ENCODE measurements around the gene BCAS3.
"Not testable (repeated sequence)": the region's sequence is repeated elsewhere in the genome, so short reads cannot be mapped to it uniquely, and the experiment has no call there.

The BCAS3 gene

GRCh38 chr17:60803059-60803458, 125.4 kb downstream of the BCAS3 start:
- H3K27me3 ChIP-seq (replicated peaks; ENCODE audit: control insufficient read depth, insufficient read depth, low read length, poor library complexity, severe bottlenecking) = no peaks in the 10 kb centered on the region
- no peaks in the 10 kb centered on the region for H3K4me1 ChIP-seq (ENCODE audit: control insufficient read depth, insufficient read depth, low read length, poor library complexity, severe bottlenecking)
- H3K4me3 ChIP-seq (ENCODE audit: insufficient read depth, low read depth, low read length, poor library complexity, severe bottlenecking) = no peak overlapping the region
- H3K36me3 ChIP-seq (ENCODE audit: control insufficient read depth, insufficient read depth, low read length) = no peaks in the 10 kb centered on the region
- no peak overlapping the region for H3K27ac ChIP-seq (ENCODE audit: insufficient read depth, low read length, poor library complexity, severe bottlenecking)
- DNase-seq = no peak
- H3K9me3 ChIP-seq (ENCODE audit: control insufficient read depth, low read length) = no peaks in the 10 kb centered on the region

DNA sequence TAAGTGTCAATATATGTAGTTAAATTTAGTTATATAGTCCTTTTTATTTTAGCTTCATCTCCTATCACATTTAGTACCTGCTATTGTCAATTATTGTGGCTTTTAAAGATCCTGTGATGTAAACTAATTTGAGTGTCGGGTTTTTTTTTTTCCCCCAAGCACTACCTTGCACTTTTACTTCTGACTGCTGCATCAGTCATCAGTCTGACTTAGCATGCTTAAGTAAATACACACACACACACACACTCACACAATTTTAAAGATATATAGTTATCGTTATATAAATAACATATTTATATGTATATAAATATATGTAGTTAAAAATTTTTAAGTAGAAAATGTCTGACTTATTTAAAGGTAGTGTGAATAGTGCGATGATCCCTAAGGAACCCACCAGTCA, 127.2 kb downstream of the BCAS3 start:
- no peak for DNase-seq
- no peak overlapping the region for H3K27ac ChIP-seq (ENCODE audit: insufficient read depth, low read length, poor library complexity, severe bottlenecking)
- no peaks in the 10 kb centered on the region for H3K9me3 ChIP-seq (ENCODE audit: control insufficient read depth, low read length)
- no peaks in the 10 kb centered on the region for H3K27me3 ChIP-seq (replicated peaks; ENCODE audit: control insufficient read depth, insufficient read depth, low read length, poor library complexity, severe bottlenecking)
- H3K36me3 ChIP-seq (ENCODE audit: control insufficient read depth, insufficient read depth, low read length) = no peaks in the 10 kb centered on the region
- no peak overlapping the region for H3K4me3 ChIP-seq (ENCODE audit: insufficient read depth, low read depth, low read length, poor library complexity, severe bottlenecking)
- no peaks in the 10 kb centered on the region for H3K4me1 ChIP-seq (ENCODE audit: control insufficient read depth, insufficient read depth, low read length, poor library complexity, severe bottlenecking)

DNA sequence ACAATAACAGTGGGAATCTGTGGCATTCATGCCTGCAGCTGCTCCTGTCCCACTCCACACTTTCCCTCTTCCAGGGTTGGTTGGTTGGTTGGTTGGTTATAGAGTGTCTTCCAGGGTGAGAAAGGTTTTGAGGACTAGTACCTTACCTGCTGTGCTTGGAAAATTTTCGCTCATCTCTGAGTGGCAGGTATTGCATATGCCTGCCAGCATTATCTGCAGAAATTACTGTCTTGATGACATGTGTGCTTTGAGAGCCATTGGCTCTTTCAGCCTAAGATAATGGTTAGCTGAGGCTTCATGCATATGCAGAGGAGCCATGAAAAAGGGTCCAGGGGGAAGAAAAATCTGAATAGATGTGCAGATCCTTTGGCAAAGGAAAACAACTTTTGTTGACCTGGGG, 131.8 kb downstream of the BCAS3 start:
- no peak overlapping the region for H3K27ac ChIP-seq (ENCODE audit: insufficient read depth, low read length, poor library complexity, severe bottlenecking)
- H3K4me3 ChIP-seq (ENCODE audit: insufficient read depth, low read depth, low read length, poor library complexity, severe bottlenecking) = no peak overlapping the region
- H3K36me3 ChIP-seq (ENCODE audit: control insufficient read depth, insufficient read depth, low read length) = no peaks in the 10 kb centered on the region
- no peaks in the 10 kb centered on the region for H3K9me3 ChIP-seq (ENCODE audit: control insufficient read depth, low read length)
- no peaks in the 10 kb centered on the region for H3K4me1 ChIP-seq (ENCODE audit: control insufficient read depth, insufficient read depth, low read length, poor library complexity, severe bottlenecking)
- H3K27me3 ChIP-seq (replicated peaks; ENCODE audit: control insufficient read depth, insufficient read depth, low read length, poor library complexity, severe bottlenecking) = no peaks in the 10 kb centered on the region
- DNase-seq = no peak

DNA sequence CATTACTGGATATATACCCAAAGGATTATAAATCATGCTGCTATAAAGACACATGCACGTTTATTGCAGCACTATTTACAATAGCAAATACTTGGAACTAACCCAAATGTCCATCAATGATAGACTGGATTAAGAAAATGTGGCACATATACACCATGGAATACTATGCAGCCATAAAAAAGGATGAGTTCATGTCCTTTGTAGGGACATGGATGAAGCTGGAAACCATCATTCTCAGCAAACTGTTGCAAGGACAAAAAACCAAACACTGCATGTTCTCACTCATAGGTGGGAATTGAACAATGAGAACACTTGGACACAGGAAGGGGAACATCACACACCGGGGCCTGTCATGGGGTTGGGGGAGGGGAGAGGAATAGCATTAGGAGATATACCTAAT, 137.3 kb downstream of the BCAS3 start:
- not testable (repeated sequence) for H3K4me1 ChIP-seq (ENCODE audit: control insufficient read depth, insufficient read depth, low read length, poor library complexity, severe bottlenecking); H3K27ac ChIP-seq (ENCODE audit: insufficient read depth, low read length, poor library complexity, severe bottlenecking); DNase-seq; H3K4me3 ChIP-seq (ENCODE audit: insufficient read depth, low read depth, low read length, poor library complexity, severe bottlenecking); H3K36me3 ChIP-seq (ENCODE audit: control insufficient read depth, insufficient read depth, low read length); H3K27me3 ChIP-seq (replicated peaks; ENCODE audit: control insufficient read depth, insufficient read depth, low read length, poor library complexity, severe bottlenecking); H3K9me3 ChIP-seq (ENCODE audit: control insufficient read depth, low read length)

- Histone ChIP-seq H3K27me3 (replicated peaks; ENCODE audit: control insufficient read depth, insufficient read depth, low read length, poor library complexity, severe bottlenecking) (no peaks in the 10 kb centered on the region), H3K4me1 (ENCODE audit: control insufficient read depth, insufficient read depth, low read length, poor library complexity, severe bottlenecking) (no peaks in the 10 kb centered on the region), H3K27ac (ENCODE audit: insufficient read depth, low read length, poor library complexity, severe bottlenecking) (no peak overlapping the region), H3K9me3 (ENCODE audit: control insufficient read depth, low read length) (no peaks in the 10 kb centered on the region), H3K4me3 (ENCODE audit: insufficient read depth, low read depth, low read length, poor library complexity, severe bottlenecking) (no peak overlapping the region), H3K36me3 (ENCODE audit: control insufficient read depth, insufficient read depth, low read length) (no peaks in the 10 kb centered on the region)
- no peak for DNase-seq
These were observed 139.5 kb downstream of the BCAS3 start for GRCh38 chr17:60817192-60817591.

- no peaks in the 10 kb centered on the region for H3K27me3 ChIP-seq (replicated peaks; ENCODE audit: control insufficient read depth, insufficient read depth, low read length, poor library complexity, severe bottlenecking)
- no peaks in the 10 kb centered on the region for H3K4me1 ChIP-seq (ENCODE audit: control insufficient read depth, insufficient read depth, low read length, poor library complexity, severe bottlenecking)
- H3K36me3 ChIP-seq (ENCODE audit: control insufficient read depth, insufficient read depth, low read length) = no peaks in the 10 kb centered on the region
- DNase-seq = no peak
- no peak overlapping the region for H3K4me3 ChIP-seq (ENCODE audit: insufficient read depth, low read depth, low read length, poor library complexity, severe bottlenecking)
- H3K9me3 ChIP-seq (ENCODE audit: control insufficient read depth, low read length) = no peaks in the 10 kb centered on the region
- no peak overlapping the region for H3K27ac ChIP-seq (ENCODE audit: insufficient read depth, low read length, poor library complexity, severe bottlenecking)
These were observed 141.9 kb downstream of the BCAS3 start for GRCh38 chr17:60819447-60820130.

GRCh38 chr17:60823515-60823914, 145.9 kb downstream of the BCAS3 start:
- Histone ChIP-seq H3K27me3 (replicated peaks; ENCODE audit: control insufficient read depth, insufficient read depth, low read length, poor library complexity, severe bottlenecking) (no peaks in the 10 kb centered on the region), H3K4me1 (ENCODE audit: control insufficient read depth, insufficient read depth, low read length, poor library complexity, severe bottlenecking) (no peaks in the 10 kb centered on the region), H3K4me3 (ENCODE audit: insufficient read depth, low read depth, low read length, poor library complexity, severe bottlenecking) (no peak overlapping the region), H3K27ac (ENCODE audit: insufficient read depth, low read length, poor library complexity, severe bottlenecking) (no peak overlapping the region), H3K9me3 (ENCODE audit: control insufficient read depth, low read length) (no peaks in the 10 kb centered on the region), H3K36me3 (ENCODE audit: control insufficient read depth, insufficient read depth, low read length) (no peaks in the 10 kb centered on the region)
- no peak for DNase-seq

GRCh38 chr17:60825351-60825750, 147.7 kb downstream of the BCAS3 start:
- no peak overlapping the region for H3K27ac ChIP-seq (ENCODE audit: insufficient read depth, low read length, poor library complexity, severe bottlenecking)
- H3K36me3 ChIP-seq (ENCODE audit: control insufficient read depth, insufficient read depth, low read length) = no peaks in the 10 kb centered on the region
- no peaks in the 10 kb centered on the region for H3K27me3 ChIP-seq (replicated peaks; ENCODE audit: control insufficient read depth, insufficient read depth, low read length, poor library complexity, severe bottlenecking)
- DNase-seq = no peak
- no peaks in the 10 kb centered on the region for H3K9me3 ChIP-seq (ENCODE audit: control insufficient read depth, low read length)
- H3K4me3 ChIP-seq (ENCODE audit: insufficient read depth, low read depth, low read length, poor library complexity, severe bottlenecking) = no peak overlapping the region
- H3K4me1 ChIP-seq (ENCODE audit: control insufficient read depth, insufficient read depth, low read length, poor library complexity, severe bottlenecking) = no peaks in the 10 kb centered on the region

DNA sequence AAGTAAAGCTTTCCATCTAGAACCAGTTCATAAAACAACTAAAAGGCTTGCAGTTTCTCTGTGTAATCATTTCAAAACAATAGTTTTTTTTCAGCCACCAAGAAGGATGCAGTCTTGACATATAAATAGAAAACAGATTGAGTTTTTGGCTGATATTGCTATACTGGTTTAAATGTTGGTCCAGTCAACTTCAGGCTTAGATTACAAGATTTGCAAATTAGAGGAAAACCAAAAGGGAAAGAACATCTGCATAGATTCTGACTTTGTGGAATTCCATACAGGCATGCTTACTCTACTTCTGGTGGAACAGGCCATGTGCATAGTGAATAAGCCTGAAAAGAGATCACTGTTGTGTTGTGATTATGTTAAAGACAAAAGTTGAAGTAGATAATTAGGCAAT, 150.3 kb downstream of the BCAS3 start:
- no peak overlapping the region for H3K4me3 ChIP-seq (ENCODE audit: insufficient read depth, low read depth, low read length, poor library complexity, severe bottlenecking)
- no peaks in the 10 kb centered on the region for H3K4me1 ChIP-seq (ENCODE audit: control insufficient read depth, insufficient read depth, low read length, poor library complexity, severe bottlenecking)
- no peaks in the 10 kb centered on the region for H3K27me3 ChIP-seq (replicated peaks; ENCODE audit: control insufficient read depth, insufficient read depth, low read length, poor library complexity, severe bottlenecking)
- no peaks in the 10 kb centered on the region for H3K9me3 ChIP-seq (ENCODE audit: control insufficient read depth, low read length)
- DNase-seq = no peak
- H3K36me3 ChIP-seq (ENCODE audit: control insufficient read depth, insufficient read depth, low read length) = no peaks in the 10 kb centered on the region
- H3K27ac ChIP-seq (ENCODE audit: insufficient read depth, low read length, poor library complexity, severe bottlenecking) = no peak overlapping the region

DNA sequence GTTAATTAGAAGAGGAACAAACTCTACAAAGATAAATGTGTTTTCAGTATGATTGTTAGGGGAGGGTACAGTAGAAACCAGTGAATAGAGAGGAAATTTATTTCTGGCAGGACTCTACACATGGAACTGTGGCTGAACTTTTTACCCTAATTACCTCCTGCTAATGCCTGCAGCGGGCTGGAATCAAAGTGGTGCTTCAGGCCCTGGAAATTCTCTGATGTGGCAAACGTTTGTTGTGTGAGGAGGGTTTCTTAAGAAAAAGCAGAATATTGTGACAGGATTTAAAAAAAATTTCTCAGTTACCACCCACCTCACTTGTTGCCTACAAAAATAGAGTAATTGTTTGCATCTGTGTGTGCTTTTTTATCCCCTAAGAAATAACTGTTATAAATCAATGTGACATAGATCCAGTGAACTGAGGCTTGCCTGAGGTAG, 154.5 kb downstream of the BCAS3 start:
- no peaks in the 10 kb centered on the region for H3K27me3 ChIP-seq (replicated peaks; ENCODE audit: control insufficient read depth, insufficient read depth, low read length, poor library complexity, severe bottlenecking)

More for the DNA sequence above, 154.5 kb downstream of the BCAS3 start:
- Histone ChIP-seq H3K4me1 (ENCODE audit: control insufficient read depth, insufficient read depth, low read length, poor library complexity, severe bottlenecking) (no peaks in the 10 kb centered on the region), H3K4me3 (ENCODE audit: insufficient read depth, low read depth, low read length, poor library complexity, severe bottlenecking) (no peak overlapping the region), H3K9me3 (ENCODE audit: control insufficient read depth, low read length) (no peaks in the 10 kb centered on the region), H3K36me3 (ENCODE audit: control insufficient read depth, insufficient read depth, low read length) (no peaks in the 10 kb centered on the region), H3K27ac (ENCODE audit: insufficient read depth, low read length, poor library complexity, severe bottlenecking) (no peak overlapping the region)
- DNase-seq = no peak

All from effector memory CD4-positive, alpha-beta T cell (primary cell).